GM13976 (cell line): ENCODE results near the gene IFNA4.
"Not testable (repeated sequence)": the region's sequence is repeated elsewhere in the genome, so short reads cannot be mapped to it uniquely, and the experiment has no call there.

Source experiments
- DNase-seq: peaks from one replicate; pipeline ENCODE4 v3.0.0; 2012; ENCODE audit warnings: low spot score
- in situ Hi-C: fragments of 300-500 bp; cut with MboI; formaldehyde crosslinking; loops from one replicate; pipeline ENCODE4 v1.12.0; 2022; ENCODE audit warnings: low sequenced_read_pairs, mixed read lengths, inconsistent platforms; ENCODE audit not compliant: unreplicated experiment
- TF ChIP-seq, protein P1 (sequence below): IDR thresholded peaks from 2 replicates; pipeline ENCODE4 v1.5.1; 2012; ENCODE audit warnings: borderline replicate concordance, mild to moderate bottlenecking; ENCODE audit not compliant: insufficient read depth; ENCODE audit errors: extremely low read depth, missing control alignments, control extremely low read depth

IFNA4 gene

DNA sequence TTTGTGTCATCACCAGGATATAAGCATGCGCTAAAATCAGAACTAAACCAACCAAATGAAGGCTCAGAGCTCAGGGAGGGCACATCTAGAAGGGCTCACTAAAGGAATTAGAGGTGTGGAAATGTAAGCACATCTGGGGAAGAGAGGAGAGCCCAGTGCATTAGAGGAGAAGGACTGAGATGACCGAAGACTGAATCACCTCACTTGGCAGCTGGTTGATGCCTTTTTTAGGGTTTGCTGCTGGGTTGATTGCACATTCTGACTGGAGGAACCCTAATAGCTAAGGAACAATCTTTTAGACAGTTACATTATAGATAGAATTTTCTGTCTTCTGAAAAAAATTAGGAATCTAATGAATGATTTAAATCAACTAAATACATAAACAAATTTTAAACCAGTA is 12.7 kb downstream of the IFNA4 start:
- in situ Hi-C loops: no loop called here
- TF ChIP-seq, protein P1, sequence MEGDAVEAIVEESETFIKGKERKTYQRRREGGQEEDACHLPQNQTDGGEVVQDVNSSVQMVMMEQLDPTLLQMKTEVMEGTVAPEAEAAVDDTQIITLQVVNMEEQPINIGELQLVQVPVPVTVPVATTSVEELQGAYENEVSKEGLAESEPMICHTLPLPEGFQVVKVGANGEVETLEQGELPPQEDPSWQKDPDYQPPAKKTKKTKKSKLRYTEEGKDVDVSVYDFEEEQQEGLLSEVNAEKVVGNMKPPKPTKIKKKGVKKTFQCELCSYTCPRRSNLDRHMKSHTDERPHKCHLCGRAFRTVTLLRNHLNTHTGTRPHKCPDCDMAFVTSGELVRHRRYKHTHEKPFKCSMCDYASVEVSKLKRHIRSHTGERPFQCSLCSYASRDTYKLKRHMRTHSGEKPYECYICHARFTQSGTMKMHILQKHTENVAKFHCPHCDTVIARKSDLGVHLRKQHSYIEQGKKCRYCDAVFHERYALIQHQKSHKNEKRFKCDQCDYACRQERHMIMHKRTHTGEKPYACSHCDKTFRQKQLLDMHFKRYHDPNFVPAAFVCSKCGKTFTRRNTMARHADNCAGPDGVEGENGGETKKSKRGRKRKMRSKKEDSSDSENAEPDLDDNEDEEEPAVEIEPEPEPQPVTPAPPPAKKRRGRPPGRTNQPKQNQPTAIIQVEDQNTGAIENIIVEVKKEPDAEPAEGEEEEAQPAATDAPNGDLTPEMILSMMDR: no peak
- no peak for DNase-seq

DNA sequence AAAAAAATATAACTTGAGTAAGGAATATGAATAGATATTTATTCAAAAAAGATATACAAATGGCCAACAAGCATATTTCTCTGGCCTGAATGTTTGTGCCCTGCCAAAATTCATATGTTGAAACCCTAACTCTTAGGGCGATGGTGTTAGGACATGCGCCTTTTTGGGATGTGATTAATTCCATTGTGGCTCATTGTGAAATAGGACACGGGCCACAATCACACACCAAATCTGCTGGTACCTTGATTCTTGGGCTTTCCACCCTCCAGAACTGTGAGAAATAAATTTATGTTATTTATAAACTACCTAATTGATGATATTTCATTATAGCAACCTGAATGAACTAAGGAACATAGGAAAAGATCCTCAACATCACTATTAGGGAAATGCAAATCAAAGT is 15.2 kb downstream of the IFNA4 start:
- TF ChIP-seq, protein P1: no peak
- DNase-seq: no peak
- in situ Hi-C loops: no loop called here

DNA sequence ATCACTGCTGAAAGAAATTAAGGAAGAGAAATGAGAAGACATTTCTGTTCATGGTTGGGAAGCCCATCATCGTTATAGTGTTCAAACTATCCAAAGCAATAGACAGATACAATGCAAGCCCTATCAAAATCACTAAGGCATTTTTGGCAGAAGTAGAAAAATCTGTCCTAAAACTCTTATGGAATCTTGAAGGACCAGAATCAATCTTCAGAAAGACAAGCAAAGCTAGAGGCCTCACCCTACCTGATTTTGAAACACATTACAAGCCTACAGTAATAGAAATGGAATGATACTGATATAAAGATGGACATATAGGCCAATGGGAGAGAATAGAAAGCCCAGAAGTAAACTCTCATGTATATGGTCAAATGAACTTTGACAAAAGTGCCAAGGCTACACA is 16.0 kb downstream of the IFNA4 start:
- in situ Hi-C loops: no loop called here
- DNase-seq: no peak
- TF ChIP-seq, protein P1: no peak

DNA sequence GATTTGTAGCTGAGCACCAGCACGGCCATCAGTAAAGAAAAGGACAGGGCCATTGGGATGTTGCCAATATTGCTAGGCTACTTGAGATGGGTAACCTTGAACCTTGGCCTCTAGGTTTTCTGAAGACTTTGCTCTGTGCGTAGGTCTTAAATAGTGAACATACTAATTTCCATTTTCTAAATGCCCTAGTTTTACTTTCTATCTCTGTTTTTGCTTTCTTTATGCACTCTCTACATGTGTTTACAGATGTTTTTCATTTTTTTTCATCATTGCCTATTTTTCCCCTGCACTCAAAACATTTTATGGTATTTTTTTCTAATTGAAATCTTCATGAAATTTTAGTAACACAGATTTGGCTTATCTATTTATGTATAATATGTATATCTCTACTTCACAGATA is 20.8 kb downstream of the IFNA4 start, which contains the start of gene IFNA21:
Gene IFNA21 (minus strand): TSS at position 101 of the 400 bp plus-strand sequence. CDS start 48 bp downstream, at position 53.
- DNase-seq, in situ Hi-C loops: not testable (repeated sequence)

DNA sequence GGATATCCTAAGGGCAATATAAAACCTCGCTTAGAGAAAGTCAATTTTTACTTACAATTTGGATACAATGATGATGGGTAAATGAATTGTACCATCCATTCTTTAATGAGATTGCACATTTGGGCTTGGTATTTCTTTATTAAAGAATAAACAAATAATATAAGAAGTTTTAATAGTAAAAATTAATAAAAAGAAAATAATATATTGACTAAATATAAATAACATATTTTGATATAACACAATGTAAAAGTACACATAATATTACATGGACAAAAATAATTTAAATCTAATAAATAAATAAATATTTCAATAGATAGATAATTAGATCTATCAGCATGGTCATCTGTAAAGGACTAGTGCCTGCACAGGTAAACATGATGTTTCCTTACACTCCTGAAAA is 21.9 kb downstream of the IFNA4 start:
- in situ Hi-C loops: no loop called here
- TF ChIP-seq, protein P1: no peak
- no peak for DNase-seq

DNA sequence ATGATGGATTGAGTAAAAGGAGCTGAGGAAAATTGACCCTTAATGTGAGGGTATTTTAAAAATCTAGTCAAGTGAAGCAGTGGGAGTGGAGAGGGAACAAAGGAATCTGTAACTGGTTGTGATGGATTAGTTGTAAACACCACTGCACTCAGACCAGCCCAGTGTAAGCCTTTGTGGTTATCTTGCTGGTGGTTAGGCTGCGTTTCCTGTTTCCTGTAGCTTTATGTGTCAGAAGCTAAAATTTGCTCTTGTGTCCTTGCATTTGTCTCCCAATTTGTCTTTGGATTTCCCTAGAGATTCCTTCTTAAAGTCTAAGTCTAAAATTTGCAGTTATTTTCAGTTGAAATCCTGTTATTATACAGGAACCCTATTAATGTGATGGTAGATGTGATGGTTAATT is 27.2 kb downstream of the IFNA4 start:
- in situ Hi-C loops: no loop called here
- TF ChIP-seq, protein P1: no peak
- DNase-seq: peak; percentile 18

DNA sequence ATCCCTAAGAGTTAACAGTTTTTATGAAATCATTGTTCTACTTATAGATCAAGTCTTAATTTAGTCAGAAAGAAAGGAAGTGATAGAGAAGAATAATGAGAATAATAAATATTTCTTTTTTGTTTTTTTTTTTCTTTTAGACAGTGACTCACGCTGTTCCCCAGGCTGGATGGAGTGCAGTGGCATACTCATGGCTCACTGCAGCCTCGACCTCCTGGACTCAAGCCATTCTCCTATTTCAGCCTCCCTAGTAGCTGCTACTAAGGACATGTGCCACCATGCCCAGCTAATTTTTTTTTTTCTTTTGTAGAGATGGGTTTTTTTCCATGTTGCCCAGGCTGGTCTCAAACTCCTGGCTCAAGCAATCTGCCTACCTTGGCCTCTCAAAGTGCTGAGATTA is 31.9 kb downstream of the IFNA4 start:
- in situ Hi-C loops: no loop called here
- DNase-seq: no peak
- TF ChIP-seq, protein P1: no peak
